Esophagus squamous epithelium (tissue), 4 donors: ENCODE data around the gene PYY.

Experiments used
- CTCF ChIP-seq, 6 experiments: fragments of 450-650 bp in 4 of 6; fragments of 200-600 bp in 2 of 6; sonication (generic) in 2 of 6; IDR thresholded peaks; one replicate each; pipeline ENCODE4 v1.5.1; 2016 to 2019; ENCODE audit warnings: antibody characterized with exemption in 6 of 6, mild to moderate bottlenecking in 4 of 6, moderate library complexity in 4 of 6
- POLR2A ChIP-seq, 4 donors: fragments of 450-650 bp; IDR thresholded peaks; one replicate each; pipeline ENCODE4 v1.6.1; 2017; ENCODE audit warnings: antibody characterized with exemption in 4 of 4, mild to moderate bottlenecking in 4 of 4, moderate library complexity in 3 of 4

GRCh38 chr17:43970366-43970765 lies 16.6 kb upstream of the PYY start:
- TF ChIP-seq POLR2A (IDR thresholded peaks at IDR 0.05) (no peak), CTCF (IDR thresholded peaks at IDR 0.05) (no peak)
